ENCODE measurements around the gene KLHDC9.

Gene KLHDC9

GRCh38 chr1:161133220-161133740 lies 35.1 kb downstream of the KLHDC9 start:
- no peak for DNase-seq

GRCh38 chr1:161137881-161138280 lies 39.7 kb downstream of the KLHDC9 start:
- DNase-seq, result no peak

- no peak for DNase-seq
Observed at GRCh38 chr1:161138431-161138830, 40.3 kb downstream of the KLHDC9 start.

- no peak for DNase-seq
Observed at GRCh38 chr1:161139766-161140165, 41.6 kb downstream of the KLHDC9 start.

- no peak for DNase-seq
Observed at GRCh38 chr1:161140755-161141400, 42.7 kb downstream of the KLHDC9 start.

GRCh38 chr1:161145832-161146231 lies 47.7 kb downstream of the KLHDC9 start:
- no peak for DNase-seq

Data from T1000 (cell line).